MM.1S (cell line): ENCODE measurements around the gene OR52I2.

Experiments
- DNase-seq: peaks from one replicate; pipeline ENCODE4 v3.0.0-alpha.2; 2015
- H2AFZ ChIP-seq: fragments of 300-600 bp; sonication (generic); 2 replicates; pipeline ENCODE4 v1.6.0; 2016; ENCODE audit warnings: antibody characterized with exemption, low read length
- H3F3A ChIP-seq: fragments of 300-600 bp; sonication (generic); 2 replicates; pipeline ENCODE4 v1.6.1; 2016; ENCODE audit warnings: mild to moderate bottlenecking, antibody characterized with exemption, low read length, moderate library complexity, mixed read lengths; ENCODE audit not compliant: insufficient read depth
- H3K27ac ChIP-seq: fragments of 300-600 bp; sonication (generic); 2 replicates; pipeline ENCODE4 v1.5.1; 2016; ENCODE audit warnings: mild to moderate bottlenecking, low read length
- H3K27me3 ChIP-seq: fragments of 300-600 bp; sonication (generic); replicated peaks from 2 replicates; pipeline ENCODE4 v1.6.0; 2016; ENCODE audit warnings: low read length; ENCODE audit not compliant: insufficient read depth
- H3K36me3 ChIP-seq: fragments of 300-600 bp; sonication (generic); replicated peaks from 2 replicates; pipeline ENCODE4 v1.6.1; 2016; ENCODE audit warnings: mild to moderate bottlenecking, low read length, mixed read lengths; ENCODE audit not compliant: insufficient read depth
- H3K4me1 ChIP-seq: fragments of 300-600 bp; sonication (generic); 2 replicates; pipeline ENCODE4 v1.6.1; 2016; ENCODE audit warnings: low read length, mixed read lengths
- H3K4me2 ChIP-seq: fragments of 300-600 bp; sonication (generic); 2 replicates; pipeline ENCODE4 v1.6.0; 2016; ENCODE audit warnings: low read depth, low read length
- H3K4me3 ChIP-seq: fragments of 300-600 bp; sonication (generic); 2 replicates; pipeline ENCODE4 v1.5.1; 2016; ENCODE audit warnings: low read length, mixed read lengths
- H3K79me2 ChIP-seq: fragments of 300-600 bp; sonication (generic); 2 replicates; pipeline ENCODE4 v1.6.1; 2016; ENCODE audit warnings: mixed run types, low read length, mixed read lengths
- H3K9ac ChIP-seq: fragments of 300-600 bp; sonication (generic); 2 replicates; pipeline ENCODE4 v1.6.1; 2016; ENCODE audit warnings: low read length, mixed read lengths
- H3K9me2 ChIP-seq: fragments of 300-600 bp; sonication (generic); replicated peaks from 2 replicates; pipeline ENCODE4 v1.6.1; 2016; ENCODE audit warnings: mild to moderate bottlenecking, low read length, mixed read lengths; ENCODE audit not compliant: insufficient read depth
- H3K9me3 ChIP-seq: fragments of 300-600 bp; sonication (generic); replicated peaks from 2 replicates; pipeline ENCODE4 v1.6.1; 2016; ENCODE audit warnings: mild to moderate bottlenecking, low read length, mixed read lengths; ENCODE audit not compliant: insufficient read depth
- H4K20me1 ChIP-seq: fragments of 300-600 bp; sonication (generic); 2 replicates; pipeline ENCODE4 v1.6.1; 2016; ENCODE audit warnings: mild to moderate bottlenecking, low read length, moderate library complexity, mixed read lengths; ENCODE audit not compliant: insufficient read depth
- EZH2 ChIP-seq: fragments of 300-600 bp; sonication (generic); optimal IDR thresholded peaks from 2 replicates; pipeline ENCODE3; 2017; ENCODE audit warnings: low read depth, mild to moderate bottlenecking, antibody characterized with exemption, low read length, mixed read lengths
- EZH2phosphoT487 ChIP-seq: fragments of 300-600 bp; sonication (generic); IDR thresholded peaks from 2 replicates; pipeline ENCODE4 v1.6.1; 2018; ENCODE audit warnings: antibody characterized with exemption, low read length
- TF ChIP-seq, protein P1 (sequence below): fragments of 300-600 bp; sonication (generic); IDR thresholded peaks from 2 replicates; pipeline ENCODE4 v1.5.1; 2016; ENCODE audit warnings: antibody characterized with exemption, low read length, mixed read lengths

Gene OR52I2

GRCh38 chr11:4547416-4547815, 34.1 kb upstream of the OR52I2 start:
- no peaks in the 10 kb centered on the region for H3K4me1 ChIP-seq
- no peaks in the 10 kb centered on the region for H3K27me3 ChIP-seq

DNA sequence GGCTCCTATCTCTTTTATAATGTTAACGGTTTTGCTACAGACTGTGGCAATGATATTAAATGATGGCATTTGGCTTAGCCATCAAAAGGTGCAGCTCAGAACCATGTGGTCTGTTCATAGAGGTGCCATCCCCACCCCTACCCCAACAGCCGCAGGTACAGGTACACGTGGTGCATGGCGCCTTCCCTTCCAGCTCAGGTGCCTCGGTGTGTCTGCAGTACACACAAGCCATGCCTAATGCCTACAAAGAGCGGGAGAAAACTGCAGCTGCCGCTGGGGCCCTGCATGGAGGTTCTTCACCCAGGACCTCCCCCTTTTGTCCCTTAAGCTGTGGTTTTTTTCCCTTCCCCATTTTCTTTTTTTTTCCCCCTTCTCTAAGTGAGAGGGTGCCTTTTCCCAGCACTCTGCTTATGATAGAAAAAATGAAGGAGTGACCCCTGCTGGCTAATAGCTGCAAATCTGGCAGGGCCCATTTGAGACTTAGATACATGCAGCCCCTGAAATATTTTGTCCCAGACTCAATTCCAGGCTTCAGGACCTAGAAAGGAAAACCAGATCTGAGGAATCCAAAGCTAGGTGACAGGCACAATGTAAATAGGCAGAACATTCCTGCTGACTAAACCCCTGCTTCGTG, 30.1 kb upstream of the OR52I2 start:
- Histone ChIP-seq H3K9me3 (no peaks in the 10 kb centered on the region), H3K79me2 (no peaks in the 10 kb centered on the region), H3K9me2 (no peaks in the 10 kb centered on the region), H3K4me3 (no peak overlapping the region), H3K27ac (no peak overlapping the region), H4K20me1 (no peaks in the 10 kb centered on the region), H3K36me3 (no peaks in the 10 kb centered on the region), H3K4me1 (no peaks in the 10 kb centered on the region), H3K4me2 (no peak overlapping the region), H3K9ac (no peak overlapping the region), H3K27me3 (no peaks in the 10 kb centered on the region), H3F3A (no peaks in the 10 kb centered on the region), H2AFZ (no peak overlapping the region)
- TF ChIP-seq, protein P1, sequence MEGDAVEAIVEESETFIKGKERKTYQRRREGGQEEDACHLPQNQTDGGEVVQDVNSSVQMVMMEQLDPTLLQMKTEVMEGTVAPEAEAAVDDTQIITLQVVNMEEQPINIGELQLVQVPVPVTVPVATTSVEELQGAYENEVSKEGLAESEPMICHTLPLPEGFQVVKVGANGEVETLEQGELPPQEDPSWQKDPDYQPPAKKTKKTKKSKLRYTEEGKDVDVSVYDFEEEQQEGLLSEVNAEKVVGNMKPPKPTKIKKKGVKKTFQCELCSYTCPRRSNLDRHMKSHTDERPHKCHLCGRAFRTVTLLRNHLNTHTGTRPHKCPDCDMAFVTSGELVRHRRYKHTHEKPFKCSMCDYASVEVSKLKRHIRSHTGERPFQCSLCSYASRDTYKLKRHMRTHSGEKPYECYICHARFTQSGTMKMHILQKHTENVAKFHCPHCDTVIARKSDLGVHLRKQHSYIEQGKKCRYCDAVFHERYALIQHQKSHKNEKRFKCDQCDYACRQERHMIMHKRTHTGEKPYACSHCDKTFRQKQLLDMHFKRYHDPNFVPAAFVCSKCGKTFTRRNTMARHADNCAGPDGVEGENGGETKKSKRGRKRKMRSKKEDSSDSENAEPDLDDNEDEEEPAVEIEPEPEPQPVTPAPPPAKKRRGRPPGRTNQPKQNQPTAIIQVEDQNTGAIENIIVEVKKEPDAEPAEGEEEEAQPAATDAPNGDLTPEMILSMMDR = peak; percentile 58
- no peak for TF ChIP-seq EZH2phosphoT487
- no peak for DNase-seq

More at GRCh38 chr11:4547416-4547815, 34.1 kb upstream of the OR52I2 start:
- H3K9me3 ChIP-seq = no peaks in the 10 kb centered on the region
- H3K4me3 ChIP-seq = no peak overlapping the region
- H3K79me2 ChIP-seq = no peaks in the 10 kb centered on the region
- H3K27ac ChIP-seq = no peak overlapping the region
- TF ChIP-seq, protein P1 = no peak
- TF ChIP-seq EZH2 = no peak
- no peaks in the 10 kb centered on the region for H4K20me1 ChIP-seq
- H3K9ac ChIP-seq = no peak overlapping the region
- H3K9me2 ChIP-seq = no peaks in the 10 kb centered on the region
- H3K36me3 ChIP-seq = no peaks in the 10 kb centered on the region
- no peaks in the 10 kb centered on the region for H3F3A ChIP-seq
- H2AFZ ChIP-seq = no peak overlapping the region
- no peak for DNase-seq
- no peak overlapping the region for H3K4me2 ChIP-seq

- DNase-seq = no peak
- Histone ChIP-seq H3K9me2 (no peaks in the 10 kb centered on the region), H3K4me2 (no peak overlapping the region), H3K79me2 (no peaks in the 10 kb centered on the region), H3K4me1 (no peaks in the 10 kb centered on the region), H3K27me3 (no peaks in the 10 kb centered on the region), H3K27ac (no peak overlapping the region), H4K20me1 (no peaks in the 10 kb centered on the region), H3K36me3 (no peaks in the 10 kb centered on the region), H3K9ac (no peak overlapping the region), H3K4me3 (no peak overlapping the region), H3K9me3 (no peaks in the 10 kb centered on the region), H3F3A (no peaks in the 10 kb centered on the region), H2AFZ (no peak overlapping the region)
- TF ChIP-seq EZH2 (no peak), EZH2phosphoT487 (no peak)
- TF ChIP-seq, protein P1 = no peak
Measured at GRCh38 chr11:4559527-4560440, 21.8 kb upstream of the OR52I2 start.
